M059J (cell line): ENCODE data around the gene WDPCP. TPM values are rescaled to one million over a fixed set of nuclear protein-coding genes. Genes with fewer than 3 reads are reported as not detected.
A peak's percentile ranks its signal among the peaks of the same experiment; 100 is the strongest.
"Not testable (repeated sequence)": the region's sequence is repeated elsewhere in the genome, so short reads cannot be mapped to it uniquely, and the experiment has no call there.

Experiments used
- DNase-seq: peaks from one replicate; pipeline ENCODE4 v3.0.0-alpha.2; 2012; ENCODE audit warnings: low read depth
- total RNA-seq: library from RNA; depleted of rRNA; stranded (reverse); fragments of >200 nt; shearing (Covaris generic); gene quantifications from 2 replicates; pipeline ENCODE4 v1.2.3, GENCODE V29; 2014

The WDPCP gene
- total RNA-seq, 1 experiment from 2014 or later: 2.7 TPM

- no peak for DNase-seq
Observed at GRCh38 chr2:63261137-63261621, 327.1 kb downstream of the WDPCP start.

DNA sequence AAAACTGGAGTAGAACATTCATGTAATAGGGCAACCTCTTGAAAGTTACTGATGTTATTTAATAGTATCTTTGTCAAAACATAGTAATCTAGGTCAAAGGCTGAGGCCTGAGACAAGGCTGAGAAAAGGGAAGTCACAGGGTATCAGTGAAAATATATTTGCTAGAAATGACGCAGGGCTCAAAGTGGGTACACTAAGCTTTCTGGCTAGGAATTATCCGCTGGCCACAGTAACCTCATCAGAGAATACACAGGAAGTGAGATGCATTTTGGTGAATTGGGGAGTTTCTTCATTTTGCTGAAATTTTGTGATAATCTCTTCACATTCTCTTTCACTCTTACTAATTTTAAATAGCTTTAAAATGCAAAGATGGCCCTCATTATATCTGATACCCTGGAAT, 330.8 kb downstream of the WDPCP start:
- DNase-seq: no peak

- DNase-seq: peak; percentile 20
Observed at GRCh38 chr2:63249161-63249560, 339.1 kb downstream of the WDPCP start.

DNA sequence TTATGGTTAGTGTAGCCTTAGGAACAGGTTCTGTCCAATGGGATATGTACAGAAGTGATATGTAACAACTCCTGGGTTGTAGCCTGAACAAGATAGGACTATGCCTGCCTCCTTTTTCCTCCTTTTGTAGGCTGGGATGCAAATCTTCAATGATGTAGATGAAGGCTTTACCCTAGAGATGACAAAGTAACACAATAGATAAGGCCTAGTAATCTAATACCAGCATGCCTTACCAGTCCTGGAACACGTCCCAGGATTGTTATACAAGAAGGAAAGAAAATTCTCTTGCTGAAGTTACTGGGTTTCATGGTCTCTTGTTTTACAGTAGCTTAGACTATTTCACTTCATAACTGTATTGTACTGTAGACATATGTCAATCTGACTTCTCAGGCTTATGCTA, 345.5 kb downstream of the WDPCP start:
- peak; percentile 8 for DNase-seq

GRCh38 chr2:63225964-63226686, 362.2 kb downstream of the WDPCP start:
- DNase-seq: peak; percentile 27

- DNase-seq: peak; percentile 59
Observed at GRCh38 chr2:63218800-63219526, 369.3 kb downstream of the WDPCP start.

- DNase-seq: no peak
Observed at GRCh38 chr2:63195310-63195709, 393.0 kb downstream of the WDPCP start.

DNA sequence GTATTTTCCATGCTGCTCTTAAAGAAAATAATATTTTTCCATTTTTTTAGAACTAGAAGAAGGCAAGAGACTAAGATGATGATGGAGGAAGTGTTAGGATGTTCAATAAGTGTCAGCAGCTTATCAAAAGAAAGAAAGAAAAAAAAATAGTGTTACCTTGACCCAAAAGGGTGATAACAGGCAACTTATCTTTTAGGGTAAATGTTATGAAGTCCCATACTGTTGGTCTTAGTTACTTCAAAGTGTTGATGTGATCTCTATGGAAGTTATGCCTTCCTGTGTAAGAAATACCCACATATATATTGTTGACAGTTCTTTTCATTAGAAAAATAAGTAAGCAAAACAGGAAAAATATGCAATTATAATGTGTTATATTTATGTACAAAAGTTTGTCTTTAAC, 394.1 kb downstream of the WDPCP start:
- DNase-seq: no peak

DNA sequence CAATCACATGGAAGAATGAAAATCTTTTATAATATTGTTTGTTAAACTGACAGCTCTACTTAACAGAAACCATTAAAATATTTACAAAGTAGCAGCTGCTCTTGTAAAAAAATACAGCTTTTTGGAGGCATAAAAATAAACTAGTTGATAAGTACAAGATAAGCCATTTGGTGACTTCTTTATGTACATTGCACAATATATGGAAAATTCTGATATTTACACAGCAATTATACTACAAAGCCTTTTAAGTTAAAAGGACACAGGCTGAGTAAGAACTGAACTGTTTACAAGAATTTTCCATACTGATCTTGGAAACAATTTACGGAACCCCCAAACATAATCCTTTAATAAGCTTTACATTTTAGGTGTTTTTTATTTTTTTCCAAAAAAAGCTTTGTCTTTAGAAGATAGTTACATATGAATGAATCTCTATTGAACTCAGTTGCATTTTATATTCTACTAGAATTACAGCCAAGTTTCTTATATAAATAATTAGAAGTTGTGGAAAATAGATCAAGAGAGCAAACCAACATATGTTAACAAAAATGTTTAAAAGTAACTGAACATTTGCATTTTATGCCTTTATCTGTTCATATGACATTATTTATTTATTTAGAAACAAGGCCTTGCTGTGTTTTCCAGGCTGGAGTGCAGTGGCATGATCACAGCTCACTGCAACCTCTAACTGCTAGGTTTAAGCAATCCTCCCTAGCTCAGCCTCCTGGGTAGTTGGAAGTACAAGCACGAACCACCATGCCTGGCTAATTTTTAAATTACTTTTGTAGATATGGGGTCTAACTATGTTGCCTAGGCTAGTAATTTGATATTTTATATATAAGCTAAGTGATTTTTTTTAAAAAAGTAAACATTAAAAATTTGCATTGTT, 395.1 kb downstream of the WDPCP start:
- no peak for DNase-seq

DNA sequence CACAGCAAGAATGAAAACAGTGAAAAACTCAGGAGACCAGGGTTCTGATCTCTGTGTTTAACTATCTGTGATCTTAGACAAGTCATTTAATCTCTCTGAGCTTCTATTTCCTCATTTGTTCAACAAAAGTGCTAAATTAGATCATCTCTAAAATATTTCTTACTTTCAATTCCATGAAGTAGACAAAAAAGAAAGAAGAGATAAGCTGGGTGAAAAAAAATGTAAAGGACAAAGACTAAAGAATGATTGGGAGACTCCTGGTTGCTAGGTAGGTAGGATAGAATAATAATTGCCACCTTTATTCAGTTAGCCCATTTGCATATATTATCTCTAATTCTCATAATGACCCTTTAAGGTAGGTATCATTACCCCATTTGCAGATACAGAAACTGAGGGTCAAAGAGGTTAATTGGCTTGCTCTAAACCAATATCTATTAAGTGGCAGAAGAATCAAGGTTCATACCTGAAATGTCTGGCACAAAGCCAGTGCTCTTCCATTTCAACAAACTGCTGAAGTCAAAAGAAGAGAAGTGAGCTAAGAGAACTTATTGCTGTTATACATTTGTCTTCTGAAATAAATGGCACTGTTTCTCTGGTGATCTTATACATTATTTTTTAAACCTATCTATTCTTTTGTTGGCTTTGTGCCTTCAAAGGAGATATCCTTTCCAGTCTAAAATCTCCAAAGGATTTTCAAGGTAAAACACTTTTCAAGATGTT, 395.9 kb downstream of the WDPCP start:
- DNase-seq: no peak

DNA sequence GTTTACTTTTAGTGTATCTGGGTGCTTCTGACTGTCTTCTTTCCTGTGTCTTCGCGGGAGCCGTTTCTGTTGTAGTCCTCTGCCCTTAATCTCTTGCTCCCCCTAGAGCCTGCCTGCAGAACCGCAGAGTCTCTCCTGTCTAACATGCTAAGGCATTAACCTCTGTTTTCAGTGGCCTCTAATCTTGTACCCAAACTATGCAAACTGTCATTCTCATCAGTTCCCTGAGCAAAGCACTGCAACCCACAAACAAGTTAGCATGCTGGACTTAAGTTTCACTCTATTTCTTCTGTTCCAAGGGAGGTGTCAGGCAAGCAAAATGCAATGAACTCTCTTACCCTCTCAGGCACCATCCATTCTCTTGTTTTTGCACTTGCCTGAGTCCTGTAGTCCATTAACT, 399.3 kb downstream of the WDPCP start:
- DNase-seq: peak; percentile 56

DNA sequence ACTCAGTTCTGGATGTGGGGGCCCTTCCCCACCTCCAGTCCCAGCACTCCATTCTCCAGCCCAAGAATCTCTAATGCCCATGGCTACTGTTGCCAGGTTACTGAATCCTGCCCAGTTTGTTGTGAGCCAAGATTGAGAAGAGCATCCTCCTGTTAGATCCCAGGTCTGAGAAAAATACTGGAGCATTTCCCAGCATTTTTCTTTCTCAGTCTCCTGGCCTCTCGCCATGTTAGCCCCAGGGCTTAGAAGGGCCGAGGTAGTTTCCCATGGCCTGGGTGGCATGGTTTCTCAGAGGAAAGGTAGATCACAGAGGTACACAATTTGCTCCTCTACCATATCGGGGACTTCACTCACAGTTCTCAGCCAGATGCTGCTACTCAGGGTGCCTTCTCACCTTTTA, 401.9 kb downstream of the WDPCP start:
- DNase-seq: peak; percentile 58

DNA sequence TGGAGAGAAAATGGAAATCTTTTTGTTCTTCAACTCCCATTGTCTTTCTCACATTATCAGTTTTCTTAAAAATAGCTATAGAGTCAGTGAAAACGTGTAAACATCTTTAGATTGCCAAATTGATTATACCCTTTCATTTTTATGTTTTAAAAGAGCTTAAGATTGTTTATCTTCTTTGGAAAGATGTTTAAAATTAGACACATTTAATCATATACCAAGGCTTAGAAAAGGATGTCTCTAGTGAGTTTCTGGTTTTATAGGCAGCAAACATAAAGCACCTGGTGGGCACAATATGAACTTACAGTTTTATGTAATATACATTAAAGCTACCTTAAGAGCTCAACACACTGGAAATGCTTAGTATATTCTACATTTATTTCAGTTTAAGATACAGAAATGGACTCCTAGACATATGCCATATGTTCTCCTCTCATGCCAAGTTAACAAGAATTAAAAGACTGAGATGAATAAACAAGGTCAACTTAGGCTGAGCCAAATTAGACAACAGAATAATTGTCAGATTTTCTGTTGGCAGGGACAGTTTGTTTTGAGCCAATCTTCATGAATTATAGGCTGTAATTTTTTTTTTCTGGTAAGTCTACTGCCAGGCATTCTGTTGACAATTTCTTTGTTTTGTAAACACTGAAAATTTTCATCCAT, 425.0 kb downstream of the WDPCP start:
- no peak for DNase-seq

DNA sequence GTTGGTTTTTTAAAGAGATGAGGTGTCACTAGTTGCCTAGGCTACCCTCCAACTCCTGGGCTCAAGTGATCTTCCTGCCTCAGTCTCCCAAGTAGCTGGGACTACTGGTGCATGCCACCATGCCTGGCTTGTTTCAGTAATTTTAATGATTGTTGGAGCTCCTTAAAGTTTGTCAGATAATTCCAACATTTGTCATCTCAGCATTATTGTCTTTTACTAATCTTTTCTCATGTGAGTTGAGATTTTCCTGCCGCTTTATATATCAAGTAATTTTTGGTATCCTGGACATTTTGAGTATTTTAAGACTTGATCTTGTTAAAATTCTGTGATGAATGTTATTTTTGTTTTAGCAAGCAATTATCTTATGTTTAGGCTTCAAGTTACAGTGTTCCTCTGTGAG, 429.0 kb downstream of the WDPCP start:
- DNase-seq: no peak

DNA sequence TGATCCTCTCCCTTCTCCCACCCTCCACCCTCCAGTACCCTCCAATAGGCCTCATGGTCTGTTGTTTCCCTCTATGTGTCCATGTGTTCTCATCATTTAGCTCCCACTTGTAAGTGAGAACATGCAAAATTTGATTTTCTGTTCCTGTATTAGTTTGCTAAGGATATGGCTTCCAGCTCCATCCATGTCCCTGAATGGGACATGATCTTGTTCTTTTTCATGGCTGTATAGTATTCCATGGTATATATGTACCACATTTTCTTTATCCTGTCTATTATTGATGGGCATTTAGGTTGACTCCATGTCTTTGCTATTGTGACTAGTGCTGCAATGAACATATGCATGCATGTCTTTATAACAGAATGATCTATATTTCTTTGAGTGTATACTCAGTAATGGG, 451.6 kb downstream of the WDPCP start:
- DNase-seq: not testable (repeated sequence)

DNA sequence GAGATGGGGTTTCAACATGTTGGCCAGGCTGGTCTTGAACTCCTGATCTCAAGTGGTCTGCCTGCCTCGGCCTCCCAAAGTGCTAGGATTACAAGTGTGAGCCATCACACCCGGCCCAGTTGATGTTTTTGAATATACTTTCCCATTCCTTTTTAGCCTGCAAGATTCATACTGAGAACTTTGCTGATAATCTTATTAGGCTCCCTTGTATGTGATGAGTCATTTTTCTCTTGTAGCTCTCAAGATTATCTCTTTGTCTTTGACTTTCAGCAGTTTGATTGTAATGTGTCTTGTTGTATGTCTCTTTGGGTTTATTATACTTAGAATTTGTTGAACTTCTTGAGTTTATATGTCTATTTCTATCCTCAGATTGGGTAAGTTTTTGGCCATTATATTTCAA, 456.3 kb downstream of the WDPCP start:
- no peak for DNase-seq

GRCh38 chr2:63131196-63131595, 457.1 kb downstream of the WDPCP start:
- no peak for DNase-seq

- no peak for DNase-seq
Observed at GRCh38 chr2:63127594-63127993, 460.7 kb downstream of the WDPCP start.

- no peak for DNase-seq
Observed at GRCh38 chr2:63124850-63125249, 463.4 kb downstream of the WDPCP start.

GRCh38 chr2:63124218-63124617, 464.1 kb downstream of the WDPCP start:
- no peak for DNase-seq

- no peak for DNase-seq
Observed at GRCh38 chr2:63122921-63123320, 465.4 kb downstream of the WDPCP start.
